ENCODE results near the gene TEX52.
A peak's percentile ranks its signal among the peaks of the same experiment; 100 is the strongest.
"Not testable (repeated sequence)": the region's sequence is repeated elsewhere in the genome, so short reads cannot be mapped to it uniquely, and the experiment has no call there.

TEX52 gene

GRCh38 chr12:2857021-2857431 is at the start of gene TEX52:
Gene TEX52, minus strand, starts transcription at chr12:2857039. Its CDS starts 13 bp downstream, at chr12:2857026.
- DNase-seq: no peak

GRCh38 chr12:2904260-2904659 is 47.4 kb upstream of the TEX52 start:
- no peak for DNase-seq

GRCh38 chr12:2902272-2902880 is 45.5 kb upstream of the TEX52 start:
- DNase-seq: peak; percentile 37 to 79

GRCh38 chr12:2900642-2901041 is 43.8 kb upstream of the TEX52 start:
- DNase-seq: no peak

GRCh38 chr12:2897418-2897817 is 40.6 kb upstream of the TEX52 start:
- no peak for DNase-seq

DNA sequence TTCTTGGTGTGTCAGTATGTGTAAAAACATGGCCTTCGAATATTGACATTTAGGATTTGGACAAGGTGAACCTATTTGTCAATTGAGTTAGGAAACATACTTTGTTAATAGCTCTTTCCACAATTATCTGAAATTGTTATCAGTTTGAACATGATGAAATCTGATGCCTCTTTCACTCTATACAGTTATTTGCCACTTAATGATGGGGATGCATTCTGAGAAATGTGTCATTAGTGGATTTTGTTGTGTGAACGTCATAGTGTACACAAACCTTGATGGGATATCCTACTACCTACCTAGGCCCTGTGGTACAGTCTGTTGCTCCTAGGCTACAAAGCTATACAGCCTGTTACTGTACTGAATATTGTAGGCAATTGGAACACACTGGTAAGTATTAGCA is 38.7 kb upstream of the TEX52 start:
- no peak for DNase-seq

GRCh38 chr12:2895051-2895451 is 38.2 kb upstream of the TEX52 start:
- DNase-seq: no peak

DNA sequence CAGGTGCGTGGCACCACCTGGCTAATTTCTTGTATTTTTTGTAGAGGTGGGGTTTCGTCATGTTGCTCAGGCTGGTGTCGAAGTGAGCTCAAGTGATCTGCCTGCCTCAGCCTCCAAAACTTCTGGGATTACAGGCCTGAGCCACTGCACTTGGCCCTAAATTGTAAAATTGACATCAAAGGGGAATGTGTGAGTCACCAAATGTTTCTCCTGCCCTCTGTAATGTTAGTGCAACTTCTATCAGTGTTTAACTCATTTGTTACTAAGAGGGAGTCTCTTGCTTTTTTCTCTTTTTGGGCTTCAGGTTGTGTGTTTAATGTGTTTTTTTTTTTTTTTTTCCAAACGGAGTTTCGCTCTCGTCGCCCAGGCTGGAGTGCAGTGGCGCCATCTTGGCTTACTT is 36.2 kb upstream of the TEX52 start:
- DNase-seq: no peak

GRCh38 chr12:2892246-2892645 is 35.4 kb upstream of the TEX52 start:
- no peak for DNase-seq

GRCh38 chr12:2891240-2892053 is 34.6 kb upstream of the TEX52 start:
- peak; percentile 5 to 40 for DNase-seq

- peak; percentile 97 to 98 for DNase-seq
Measured at GRCh38 chr12:2890388-2891239, 33.8 kb upstream of the TEX52 start, which contains the start of gene TULP3. Gene TULP3, plus strand, starts transcription at chr12:2890891. Its CDS starts 57 bp downstream, at chr12:2890948.

DNA sequence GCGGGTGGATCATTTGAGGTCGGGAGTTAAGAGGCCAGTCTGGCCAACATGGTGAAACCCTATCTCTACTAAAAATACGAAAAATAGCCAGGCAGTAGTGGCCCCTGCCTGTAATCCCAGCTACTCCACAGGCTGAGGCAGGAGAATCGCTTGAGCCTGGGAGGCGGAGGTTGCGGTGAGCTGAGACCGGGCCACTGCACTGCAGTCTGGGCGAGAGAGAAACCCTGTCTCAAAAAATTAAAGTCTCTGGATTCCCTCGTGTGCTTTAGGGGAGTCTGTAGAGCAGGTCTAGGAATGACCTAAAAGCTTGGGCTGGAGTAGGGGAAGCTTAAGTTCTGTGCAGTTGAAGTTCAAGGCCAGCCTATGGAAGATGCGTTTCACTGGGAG is 33.2 kb upstream of the TEX52 start:
- no peak for DNase-seq

DNA sequence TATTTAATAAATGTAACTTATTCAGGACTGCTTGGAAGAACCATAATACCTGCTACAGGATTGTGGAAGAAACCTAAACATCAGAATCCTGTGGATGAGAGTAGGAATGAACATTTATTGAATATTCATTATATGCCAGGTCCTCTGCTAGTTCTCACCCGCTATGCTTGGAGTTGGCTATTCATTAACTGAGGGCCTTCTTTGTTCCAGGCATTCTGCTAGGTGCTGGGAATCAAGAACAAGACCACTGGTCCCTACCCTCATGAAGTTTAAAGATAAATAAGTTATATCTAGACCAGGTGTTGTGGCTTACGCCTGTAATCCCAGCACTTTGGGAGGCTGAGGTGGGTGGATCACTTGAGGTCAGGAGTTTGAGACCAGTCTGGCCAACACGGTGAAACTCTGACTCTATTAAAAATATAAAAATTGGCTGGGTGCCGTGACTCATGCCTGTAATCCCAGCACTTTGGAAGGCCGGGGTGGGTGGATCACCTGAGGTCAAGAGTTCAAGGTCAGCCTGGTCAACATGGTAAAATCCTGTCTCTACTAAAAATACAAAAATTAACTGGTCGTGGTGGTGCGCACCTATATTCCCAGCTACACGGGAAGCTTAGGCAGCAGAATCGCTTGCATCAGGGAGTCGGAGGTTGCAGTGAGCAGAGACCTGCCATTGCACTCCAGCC is 30.1 kb upstream of the TEX52 start:
- DNase-seq: no peak

DNA sequence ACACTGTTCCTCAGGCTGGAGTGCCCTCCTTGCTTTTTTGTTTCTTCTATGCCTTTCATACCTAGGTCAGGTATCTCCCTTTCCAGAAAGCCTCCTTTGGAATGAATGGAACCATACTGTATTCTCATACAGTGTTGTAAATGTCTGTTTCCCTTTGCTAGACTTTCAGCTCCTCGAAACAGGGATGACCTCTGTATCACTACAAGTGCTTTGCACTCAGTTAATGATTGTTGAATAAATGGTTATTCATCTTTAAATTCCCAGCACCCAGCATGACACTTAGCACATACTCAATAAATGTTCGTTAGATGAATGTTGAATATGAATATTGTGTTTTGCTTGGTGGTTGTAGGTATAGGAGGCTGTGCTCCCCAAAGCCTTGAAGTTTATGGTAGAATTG is 28.0 kb upstream of the TEX52 start:
- DNase-seq: no peak

DNA sequence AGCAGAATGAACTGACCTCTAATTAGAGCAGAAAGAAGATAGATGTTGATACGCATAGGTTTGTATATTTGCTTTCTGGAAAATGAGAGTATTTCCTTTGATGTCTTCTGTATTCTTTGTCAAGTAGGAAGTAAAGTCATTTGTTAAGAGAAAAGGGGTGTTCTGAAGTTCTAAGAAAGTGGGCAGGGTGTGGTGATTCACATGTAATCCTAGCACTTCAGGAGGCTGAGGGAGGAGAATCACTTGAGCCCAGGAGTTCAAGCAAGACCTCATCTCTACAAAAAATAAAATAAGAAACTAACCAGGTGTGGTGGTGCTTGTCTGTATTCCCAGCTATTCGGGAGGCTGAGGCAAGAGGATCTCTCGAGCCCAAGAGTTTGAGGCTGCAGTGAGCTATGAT is 23.0 kb upstream of the TEX52 start:
- DNase-seq: no peak

GRCh38 chr12:2877953-2878732 is 21.3 kb upstream of the TEX52 start:
- DNase-seq: peak; percentile 20 to 73

DNA sequence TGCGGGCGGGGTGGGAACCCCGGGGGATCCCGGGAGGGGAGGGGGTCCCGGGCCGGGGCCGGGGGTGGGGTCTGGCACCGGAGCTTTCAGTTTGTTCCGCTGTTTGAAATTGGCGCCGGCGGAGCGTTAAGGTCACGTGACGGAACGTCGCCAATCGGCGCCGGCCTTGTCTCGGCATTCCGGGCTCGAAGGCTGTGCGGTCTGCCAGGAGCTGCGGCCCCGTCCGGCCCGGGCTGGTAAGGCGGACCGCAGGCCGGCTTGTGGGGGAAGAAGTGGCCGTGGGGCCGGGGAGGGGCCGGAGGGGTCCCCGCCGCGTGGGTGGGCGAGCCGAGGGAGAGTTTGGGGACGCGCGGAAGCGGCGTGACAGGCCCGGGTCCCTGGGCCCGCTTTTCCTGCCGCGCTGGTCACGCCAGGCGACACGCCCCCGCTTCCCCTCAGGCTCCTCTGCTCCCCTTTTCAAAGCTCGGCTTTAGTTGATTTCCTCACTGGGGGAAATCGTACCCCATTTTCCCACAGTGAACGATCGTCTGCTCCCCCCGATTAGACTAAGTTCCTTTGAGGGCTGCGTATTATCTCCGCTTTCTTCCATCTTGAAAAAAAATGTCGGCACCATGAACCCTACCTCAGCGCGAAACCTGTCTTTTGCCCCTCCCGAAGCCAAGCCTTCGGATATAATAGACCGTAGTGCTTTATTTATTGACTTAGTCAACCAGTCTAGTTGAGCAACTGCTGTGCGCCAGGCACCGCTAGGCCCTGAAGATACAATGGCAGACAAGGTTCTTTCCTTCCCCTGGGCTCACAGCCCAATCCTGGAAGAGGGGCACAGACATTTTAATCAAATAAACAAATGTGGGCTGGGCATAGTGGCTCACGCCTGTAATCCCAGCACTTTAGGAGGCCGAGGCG is 20.5 kb upstream of the TEX52 start, which contains the start of the genes FOXM1 and RHNO1:
FOXM1 (minus strand) TSS at position 128 of the 906 bp plus-strand sequence. CDS start 2,696 bp downstream, outside the sequence.
RHNO1 (plus strand) TSS at position 177 of the 906 bp plus-strand sequence. CDS start 8,144 bp downstream, outside the sequence.
- peak; percentile 83 to 89 for DNase-seq

DNA sequence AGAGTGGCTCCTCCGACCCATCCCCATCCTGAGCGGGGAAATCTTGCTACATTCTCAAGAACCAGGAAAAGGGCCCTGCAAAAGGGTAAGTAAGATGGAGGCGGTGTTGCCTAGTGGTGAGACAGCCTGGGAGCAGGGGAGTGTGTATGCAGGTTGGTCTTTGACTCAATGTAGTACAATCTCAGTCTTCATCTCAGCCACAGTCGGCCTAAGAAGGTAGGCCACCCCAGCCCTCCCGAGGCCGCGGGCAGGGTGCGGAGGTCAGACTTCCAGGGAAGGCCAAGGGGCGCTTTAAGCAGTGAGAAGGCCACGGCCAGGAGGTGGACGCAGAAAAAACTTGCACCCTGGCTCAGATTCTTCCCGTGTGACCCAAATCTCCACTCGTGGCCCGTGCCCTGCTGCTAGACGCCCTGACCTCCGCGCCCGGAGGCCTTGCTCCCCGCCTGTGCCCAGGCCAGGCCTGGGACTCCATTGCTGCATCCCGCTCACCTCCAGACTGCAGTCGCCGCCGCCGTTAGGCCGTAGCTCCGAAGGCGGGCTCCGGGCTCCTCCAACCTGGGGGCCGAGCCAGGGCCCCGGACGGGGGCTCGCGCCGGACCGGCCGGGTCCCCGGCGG is 19.7 kb upstream of the TEX52 start:
- DNase-seq: peak in 1 of 2 experiments; percentile 36

GRCh38 chr12:2868986-2869632 is 12.3 kb upstream of the TEX52 start:
- not testable (repeated sequence) for DNase-seq

GRCh38 chr12:2864198-2864597 is 7.4 kb upstream of the TEX52 start:
- DNase-seq: no peak

Data from NCI-H2081 (cell line).